Astrocyte of the cerebellum (primary cell): ENCODE measurements around the gene MAP2K6.

Experiments used
- DNase-seq: peaks from one replicate; pipeline ENCODE4 v3.0.0-alpha.2; 2011; ENCODE audit warnings: low read depth
- H3K4me3 ChIP-seq: 2 replicates; pipeline ENCODE4 v1.5.1; 2011; ENCODE audit warnings: mild to moderate bottlenecking, low read depth, low read length, moderate library complexity
- CTCF ChIP-seq: IDR thresholded peaks from 2 replicates; pipeline ENCODE4 v1.5.1; 2012; ENCODE audit warnings: low read length, low read depth, moderate library complexity, mild to moderate bottlenecking; ENCODE audit errors: missing control alignments
- in situ Hi-C: cut with HindIII; loops from 2 replicates; pipeline ENCODE4 v1.10.0; 2017; ENCODE audit warnings: low sequenced_read_pairs

The MAP2K6 gene

DNA sequence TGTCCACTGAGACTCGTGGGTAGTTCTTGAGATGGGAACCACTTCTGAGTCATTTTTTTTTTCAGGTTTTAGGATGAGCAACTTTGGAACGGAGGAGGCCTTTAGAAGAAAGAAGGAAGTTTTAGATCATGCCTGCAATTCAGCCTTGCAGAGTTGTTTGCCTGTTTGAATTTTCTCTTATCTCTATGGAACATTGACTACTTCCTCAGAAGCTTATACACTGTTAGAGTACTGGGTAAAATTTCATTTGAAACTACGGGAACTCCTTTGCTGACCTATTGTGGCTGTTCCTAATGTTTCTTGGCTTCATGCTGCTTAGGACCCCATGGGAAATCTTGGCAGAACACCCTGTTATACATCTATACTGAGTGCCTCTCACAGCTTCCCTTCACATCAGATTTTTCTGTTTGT, 70.8 kb downstream of the MAP2K6 start:
- DNase-seq: no peak
- no peak for TF ChIP-seq CTCF
- H3K4me3 ChIP-seq: no peak overlapping the region
- in situ Hi-C loops: no loop called here

GRCh38 chr17:69485901-69486643, 71.6 kb downstream of the MAP2K6 start:
- TF ChIP-seq CTCF: no peak
- no peak for DNase-seq
- H3K4me3 ChIP-seq: no peak overlapping the region
- in situ Hi-C loops: no loop called here

GRCh38 chr17:69486779-69487637, 72.5 kb downstream of the MAP2K6 start:
- no peak for TF ChIP-seq CTCF
- in situ Hi-C loops: no loop called here
- no peak overlapping the region for H3K4me3 ChIP-seq
- no peak for DNase-seq

DNA sequence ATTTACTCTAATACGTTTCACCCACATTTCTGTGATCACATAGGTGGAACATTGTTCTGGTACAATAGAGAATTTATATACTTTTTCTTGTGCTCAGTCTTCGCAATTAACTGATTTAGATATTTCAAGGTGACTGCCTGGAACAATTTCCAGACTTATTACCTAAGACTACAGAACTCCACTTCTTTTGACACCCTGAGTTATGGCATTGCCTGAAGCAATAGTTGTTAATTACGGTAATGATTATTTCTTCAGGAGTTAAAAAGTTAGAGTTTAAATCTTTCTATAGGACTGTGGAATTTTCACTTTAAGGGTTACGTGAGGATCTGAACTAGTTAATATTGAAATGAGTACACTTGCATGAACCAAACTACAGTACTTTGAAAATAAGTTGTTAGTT, 74.8 kb downstream of the MAP2K6 start:
- in situ Hi-C loops: no loop called here
- no peak for DNase-seq
- TF ChIP-seq CTCF: no peak
- no peak overlapping the region for H3K4me3 ChIP-seq

DNA sequence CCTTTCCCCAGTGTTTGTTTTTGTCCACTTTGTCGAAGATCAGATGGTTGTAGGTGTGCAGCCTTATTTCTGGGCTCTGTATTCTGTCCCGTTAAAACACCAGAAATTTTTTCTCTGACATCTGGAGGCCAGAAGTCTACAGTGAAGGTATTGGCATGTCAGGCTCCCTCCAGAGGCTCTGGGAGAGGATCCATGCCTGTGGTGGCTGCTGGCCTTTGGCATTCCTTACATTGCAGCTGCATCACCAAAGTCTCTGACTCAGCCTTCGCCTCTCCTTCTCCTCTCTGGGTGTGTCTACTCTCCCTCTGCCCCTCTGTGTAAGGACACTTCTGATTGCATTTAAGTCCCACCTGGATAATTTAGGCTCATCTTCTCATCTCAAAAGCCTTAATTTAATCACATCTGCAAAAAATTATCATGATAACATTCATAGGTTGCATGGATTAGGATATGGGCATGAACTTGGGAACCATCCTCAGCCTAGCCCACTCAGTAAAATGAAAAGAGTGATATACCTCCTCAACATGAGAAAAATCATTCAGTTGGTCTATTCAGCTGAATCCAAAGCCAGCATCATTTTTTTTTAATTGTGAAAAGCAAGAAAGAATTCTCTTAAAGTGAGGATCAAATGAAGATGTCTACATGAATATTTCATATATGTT, 78.0 kb downstream of the MAP2K6 start:
- no peak for TF ChIP-seq CTCF
- H3K4me3 ChIP-seq: no peak overlapping the region
- DNase-seq: peak; percentile 83
- in situ Hi-C loops: no loop called here

DNA sequence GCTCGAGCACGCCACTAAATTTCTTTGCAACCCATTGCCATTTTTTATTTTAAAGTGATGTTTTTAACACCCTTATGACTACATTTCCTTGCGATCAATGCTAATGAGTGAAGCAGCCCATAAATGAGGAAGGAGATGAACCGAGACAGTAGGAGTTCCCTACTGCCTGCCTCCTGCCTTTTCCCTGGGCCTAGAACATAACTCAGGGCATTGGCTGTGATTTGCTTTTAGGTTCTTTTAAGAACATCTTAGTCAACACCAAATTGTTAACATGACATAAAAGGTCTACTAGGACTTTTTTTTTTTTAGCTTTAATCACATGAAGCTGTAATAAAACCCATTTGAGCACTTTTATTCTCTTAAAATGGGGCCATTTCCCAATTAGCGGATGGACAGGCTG, 81.3 kb downstream of the MAP2K6 start:
- in situ Hi-C loops: no loop called here
- no peak overlapping the region for H3K4me3 ChIP-seq
- no peak for DNase-seq

More for the DNA sequence above, 81.3 kb downstream of the MAP2K6 start:
- TF ChIP-seq CTCF: no peak
